ENCODE measurements around the gene DEGS1. TPM values are rescaled to one million over a fixed set of nuclear protein-coding genes. Genes with fewer than 3 reads are reported as not detected.

The DEGS1 gene
- total RNA-seq, 2 experiments from 2014 or later, result 9.2 to 10.1 TPM

DNA sequence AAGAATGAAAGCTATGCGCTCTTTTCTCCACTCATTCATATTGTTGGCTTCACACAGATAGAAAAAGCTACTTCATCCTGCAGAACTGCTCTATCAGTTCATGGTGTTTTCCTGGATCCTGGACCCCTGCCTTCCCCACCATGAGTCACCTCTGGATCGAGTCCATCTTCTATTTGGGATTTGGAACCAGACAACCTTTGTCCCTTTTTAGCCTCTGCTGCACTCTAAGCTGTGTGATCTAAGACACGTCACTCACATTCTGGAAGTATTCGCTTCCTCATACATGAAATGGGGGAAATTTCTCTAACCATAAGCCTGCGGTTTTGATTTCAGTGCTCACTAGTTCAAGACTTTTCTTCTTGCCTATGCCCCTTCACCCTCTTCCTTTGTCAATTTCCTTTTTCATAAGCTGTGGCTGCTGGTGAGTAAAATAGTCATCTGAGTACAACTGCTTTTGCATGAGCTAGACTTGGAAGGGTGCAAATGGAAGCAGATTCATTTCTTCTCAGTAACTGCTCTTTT lies 14.1 kb upstream of the DEGS1 start:
- peak overlapping the region; percentile 9 for H3K27ac Mint-ChIP-seq
- no peaks in the 10 kb centered on the region for H3K27me3 Mint-ChIP-seq (ENCODE audit: low read depth)
- peaks cover 4% of the 10 kb centered on the region for H3K36me3 Mint-ChIP-seq (ENCODE audit: low read depth)
- H3K4me3 Mint-ChIP-seq, result no peak overlapping the region
- H3K9me3 Mint-ChIP-seq, result peaks cover 10% of the 10 kb centered on the region
- intact Hi-C loops (cut with micrococcal nuclease), result loop anchor here (1.0 to 2.0 kb wide), 9 partner anchors 13 to 337 kb away; partner anchors contain the start of genes FBXO28 and NVL
- H3K4me1 Mint-ChIP-seq (ENCODE audit: low read depth), result peaks cover 32% of the 10 kb centered on the region
- DNase-seq, result peak; percentile 60
- CTCF ChIA-PET, result interaction anchor here (0.6 to 2.6 kb wide), 8 partner anchors 10 to 191 kb away, joined by 3 to 16 read pairs (median 4); partner anchors contain the start of gene DEGS1

DNA sequence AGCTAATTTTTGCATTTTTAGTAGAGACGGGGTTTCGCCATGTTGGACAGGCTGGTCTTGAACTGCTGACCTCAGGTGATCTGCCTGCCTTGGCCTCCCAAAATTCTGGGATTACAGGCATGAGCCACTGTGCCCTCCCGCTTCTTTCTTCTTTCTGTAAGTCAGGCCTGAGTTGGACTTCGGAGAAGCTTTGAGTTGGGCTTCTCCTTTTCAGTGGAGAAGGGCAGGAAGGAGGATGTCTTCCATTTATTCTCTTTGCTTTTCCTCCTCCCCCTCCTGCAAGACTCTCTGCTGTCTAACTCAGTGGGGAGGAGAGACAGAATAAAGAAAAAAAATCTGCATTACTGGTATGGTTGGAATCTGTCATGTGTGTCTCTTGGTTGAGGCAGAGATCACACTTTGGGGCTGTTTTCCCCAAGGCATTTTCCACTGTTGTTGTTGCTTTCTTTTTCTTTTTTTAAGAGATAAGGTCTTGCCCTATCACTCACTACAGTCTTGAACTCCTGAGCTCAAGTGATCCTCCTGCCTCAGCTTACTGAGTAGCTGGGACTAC lies 13.2 kb upstream of the DEGS1 start:
- intact Hi-C loops (cut with micrococcal nuclease), result loop anchor here (1.0 to 2.0 kb wide), 9 partner anchors 13 to 337 kb away; partner anchors contain the start of genes FBXO28 and NVL
- H3K4me1 Mint-ChIP-seq (ENCODE audit: low read depth), result peaks cover 32% of the 10 kb centered on the region
- DNase-seq, result no peak
- H3K27me3 Mint-ChIP-seq (ENCODE audit: low read depth), result no peaks in the 10 kb centered on the region
- no peak overlapping the region for H3K4me3 Mint-ChIP-seq
- peaks cover 4% of the 10 kb centered on the region for H3K36me3 Mint-ChIP-seq (ENCODE audit: low read depth)
- H3K27ac Mint-ChIP-seq, result no peak overlapping the region
- peaks cover 10% of the 10 kb centered on the region for H3K9me3 Mint-ChIP-seq
- CTCF ChIA-PET, result interaction anchor here (0.6 to 2.6 kb wide), 7 partner anchors 10 to 105 kb away, joined by 3 to 16 read pairs (median 4); partner anchors contain the start of gene DEGS1

DNA sequence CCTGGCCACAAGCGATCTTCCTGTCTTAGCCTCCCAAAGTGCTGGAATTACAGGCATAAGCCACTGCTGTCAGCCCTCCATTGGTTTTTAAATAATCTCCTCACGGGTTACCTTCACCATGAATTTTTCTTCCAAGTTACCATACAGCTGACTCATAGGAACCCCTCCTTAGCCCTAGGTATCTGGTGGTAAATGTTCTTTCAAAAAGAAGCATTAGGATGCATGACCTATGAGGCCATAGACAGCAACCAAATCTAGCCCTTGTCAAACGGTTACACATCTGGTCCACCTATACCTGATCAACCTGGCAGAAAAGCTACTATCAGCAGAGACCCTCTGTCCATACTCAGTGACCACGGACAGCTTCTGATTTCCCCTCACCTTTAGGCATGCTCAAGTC lies 12.7 kb upstream of the DEGS1 start:
- Mint-ChIP-seq H3K36me3 (ENCODE audit: low read depth) (peaks cover 4% of the 10 kb centered on the region), H3K27ac (no peak overlapping the region), H3K4me3 (no peak overlapping the region), H3K9me3 (peaks cover 10% of the 10 kb centered on the region), H3K4me1 (ENCODE audit: low read depth) (peaks cover 34% of the 10 kb centered on the region), H3K27me3 (ENCODE audit: low read depth) (no peaks in the 10 kb centered on the region)
- CTCF ChIA-PET, result interaction anchor here (2.6 kb wide), 1 partner anchor 12 kb away, joined by 16 read pairs; the partner anchor contains the start of gene DEGS1
- intact Hi-C loops (cut with micrococcal nuclease), result no loop called here
- DNase-seq, result no peak

DNA sequence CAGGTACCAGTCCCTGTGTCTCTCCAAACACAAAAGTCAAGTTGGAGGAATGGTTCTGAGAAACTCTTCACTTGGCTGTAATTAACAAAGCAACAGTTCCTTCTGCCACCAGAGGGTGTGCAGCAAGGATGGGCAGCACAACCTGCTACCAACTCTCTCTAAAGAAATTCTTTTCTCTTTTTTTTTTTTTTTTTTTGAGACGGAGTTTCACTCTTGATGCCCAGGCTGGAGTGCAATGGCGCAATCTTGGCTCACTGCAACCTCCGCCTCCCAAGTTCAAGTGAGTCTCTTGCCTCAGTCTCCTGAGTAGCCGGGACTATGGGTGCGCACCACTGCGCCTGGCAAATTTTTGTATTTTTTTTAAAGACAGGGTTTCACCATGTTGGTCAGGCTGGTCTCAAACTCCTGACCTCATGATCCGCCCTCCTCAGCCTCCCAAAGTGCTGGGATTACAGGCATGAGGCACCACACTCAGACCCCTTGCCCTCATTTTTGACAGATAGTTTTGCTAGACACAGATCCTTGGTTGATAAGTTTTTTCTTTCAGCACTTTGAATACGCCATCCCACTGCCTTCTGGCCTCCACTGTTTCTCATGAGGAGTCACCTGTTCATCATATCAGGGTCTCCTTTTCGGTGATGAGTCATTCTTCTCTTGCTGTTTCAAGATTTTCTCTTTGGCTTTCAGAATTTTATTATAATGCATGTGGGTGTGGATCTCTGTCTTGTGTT lies 12.1 kb upstream of the DEGS1 start:
- Mint-ChIP-seq H3K36me3 (ENCODE audit: low read depth) (peaks cover 4% of the 10 kb centered on the region), H3K27ac (no peak overlapping the region), H3K4me1 (ENCODE audit: low read depth) (peaks cover 36% of the 10 kb centered on the region), H3K9me3 (peaks cover 10% of the 10 kb centered on the region), H3K27me3 (ENCODE audit: low read depth) (no peaks in the 10 kb centered on the region), H3K4me3 (no peak overlapping the region)
- CTCF ChIA-PET, result interaction anchor here (2.6 kb wide), 1 partner anchor 11 kb away, joined by 16 read pairs; the partner anchor contains the start of gene DEGS1
- intact Hi-C loops (cut with micrococcal nuclease), result no loop called here
- no peak for DNase-seq

DNA sequence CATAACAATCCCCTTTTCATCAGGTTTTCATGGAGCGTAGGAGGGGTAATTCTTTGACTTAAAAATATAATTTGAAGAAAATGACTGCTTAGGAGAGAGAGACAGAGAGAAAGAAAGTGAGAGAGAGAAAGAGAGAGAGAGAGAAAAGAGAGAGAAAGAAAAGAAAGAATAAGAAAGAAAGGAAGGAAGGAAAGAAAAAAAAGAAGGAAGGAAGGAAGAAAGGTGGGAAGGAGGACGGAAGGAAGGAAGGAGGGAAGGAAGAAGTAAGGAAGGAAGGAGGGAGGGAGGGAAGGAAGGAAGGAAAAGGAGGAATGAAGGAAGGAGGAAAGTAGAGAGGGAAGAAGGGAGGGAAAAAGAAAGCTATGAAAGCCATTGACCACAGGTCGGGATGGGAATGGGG lies 10.8 kb upstream of the DEGS1 start:
- CTCF ChIA-PET, result interaction anchor here (0.7 kb wide), 1 partner anchor 163 kb away, joined by 3 read pairs; no protein-coding TSS in a partner anchor
- Mint-ChIP-seq H3K4me1 (ENCODE audit: low read depth) (peaks cover 36% of the 10 kb centered on the region), H3K27ac (no peak overlapping the region), H3K27me3 (ENCODE audit: low read depth) (no peaks in the 10 kb centered on the region), H3K36me3 (ENCODE audit: low read depth) (peaks cover 4% of the 10 kb centered on the region), H3K9me3 (peaks cover 10% of the 10 kb centered on the region), H3K4me3 (no peak overlapping the region)
- intact Hi-C loops (cut with micrococcal nuclease), result no loop called here
- no peak for DNase-seq

DNA sequence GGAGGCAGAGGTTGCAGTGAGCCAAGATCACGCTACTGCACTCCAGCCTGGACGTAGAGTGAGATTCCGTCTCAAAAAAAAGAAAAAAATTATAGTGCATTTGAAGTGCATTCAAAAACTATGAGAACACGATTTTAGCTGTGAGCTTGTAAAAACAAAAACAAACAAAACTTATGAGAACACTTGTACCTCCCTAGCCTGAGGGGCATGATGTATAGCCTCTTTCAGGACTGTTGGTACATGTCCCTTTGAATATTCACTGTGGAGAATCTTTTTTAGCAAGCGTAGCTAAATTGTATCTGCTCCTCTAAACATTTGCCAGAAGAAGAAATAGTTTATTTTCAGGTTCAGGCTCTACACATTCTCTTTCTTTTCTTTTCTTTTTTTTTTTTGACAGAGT lies 9.5 kb upstream of the DEGS1 start:
- H3K27me3 Mint-ChIP-seq (ENCODE audit: low read depth), result no peaks in the 10 kb centered on the region
- intact Hi-C loops (cut with micrococcal nuclease), result no loop called here
- H3K4me1 Mint-ChIP-seq (ENCODE audit: low read depth), result peaks cover 36% of the 10 kb centered on the region
- H3K27ac Mint-ChIP-seq, result no peak overlapping the region
- peaks cover 10% of the 10 kb centered on the region for H3K9me3 Mint-ChIP-seq
- CTCF ChIA-PET, result no interaction called here
- peaks cover 4% of the 10 kb centered on the region for H3K36me3 Mint-ChIP-seq (ENCODE audit: low read depth)
- DNase-seq, result no peak
- no peak overlapping the region for H3K4me3 Mint-ChIP-seq

DNA sequence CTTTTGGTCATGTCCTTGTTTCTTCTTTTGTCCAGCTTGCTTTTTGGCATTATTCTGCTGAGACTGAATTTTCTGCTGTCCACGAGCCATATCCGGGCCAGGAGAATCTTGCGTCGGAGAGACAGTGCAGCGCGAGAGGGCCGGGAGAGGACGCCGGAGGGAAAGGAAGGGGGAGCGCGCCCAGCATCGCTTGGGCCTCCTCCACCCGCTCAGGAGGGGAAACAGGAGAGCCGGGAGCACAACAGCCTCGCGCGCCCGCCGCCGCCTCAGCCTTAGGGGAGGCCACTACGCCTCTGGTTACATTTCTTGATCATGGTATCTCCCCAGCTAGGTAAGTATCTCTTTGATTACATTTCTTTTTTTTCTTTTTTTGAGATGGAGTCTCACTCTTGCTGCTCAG lies 7.4 kb upstream of the DEGS1 start:
- Mint-ChIP-seq H3K4me1 (ENCODE audit: low read depth) (peaks cover 15% of the 10 kb centered on the region), H3K4me3 (peak overlapping the region; percentile 31), H3K9me3 (peaks cover 6% of the 10 kb centered on the region), H3K36me3 (ENCODE audit: low read depth) (peaks cover 2% of the 10 kb centered on the region), H3K27me3 (ENCODE audit: low read depth) (no peaks in the 10 kb centered on the region), H3K27ac (no peak overlapping the region)
- CTCF ChIA-PET, result no interaction called here
- intact Hi-C loops (cut with micrococcal nuclease), result no loop called here
- peak; percentile 63 for DNase-seq

DNA sequence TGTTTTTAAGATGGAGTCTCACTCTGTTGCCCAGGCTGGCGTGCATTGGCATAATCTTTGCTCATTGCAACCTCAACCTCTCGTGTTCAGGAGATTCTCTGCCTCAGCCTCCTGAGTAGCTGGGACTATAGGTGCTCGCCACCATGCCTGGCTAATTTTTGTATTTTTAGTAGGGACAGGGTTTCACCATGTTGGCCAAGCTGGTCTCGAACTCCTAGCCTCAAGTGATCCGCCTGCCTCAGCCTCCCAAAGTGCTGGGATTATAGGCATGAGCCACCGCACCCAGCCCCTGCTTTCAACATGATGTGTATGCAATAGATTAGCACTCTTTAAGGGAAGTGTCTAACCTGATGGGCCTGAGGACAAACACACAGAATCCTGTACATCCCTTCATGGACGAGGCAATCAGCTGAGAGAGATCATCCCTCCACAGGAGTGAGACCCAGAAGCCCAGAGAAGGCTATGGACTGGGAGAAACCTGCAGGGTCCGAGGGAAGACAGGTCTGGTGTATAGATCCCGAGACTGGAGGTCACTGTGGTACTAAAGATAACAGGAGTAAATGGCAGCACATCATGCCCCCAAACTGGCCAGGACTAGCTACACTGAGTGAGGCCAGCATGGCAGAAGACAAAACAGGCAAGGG lies 5.6 kb upstream of the DEGS1 start:
- intact Hi-C loops (cut with micrococcal nuclease), result no loop called here
- H3K27ac Mint-ChIP-seq, result no peak overlapping the region
- no peak for DNase-seq
- no peak overlapping the region for H3K4me3 Mint-ChIP-seq
- no peaks in the 10 kb centered on the region for H3K36me3 Mint-ChIP-seq (ENCODE audit: low read depth)
- H3K4me1 Mint-ChIP-seq (ENCODE audit: low read depth), result peaks cover 13% of the 10 kb centered on the region
- no peaks in the 10 kb centered on the region for H3K9me3 Mint-ChIP-seq
- H3K27me3 Mint-ChIP-seq (ENCODE audit: low read depth), result no peaks in the 10 kb centered on the region
- CTCF ChIA-PET, result interaction anchor here (0.7 kb wide), 1 partner anchor 238 kb away, joined by 4 read pairs; no protein-coding TSS in a partner anchor

DNA sequence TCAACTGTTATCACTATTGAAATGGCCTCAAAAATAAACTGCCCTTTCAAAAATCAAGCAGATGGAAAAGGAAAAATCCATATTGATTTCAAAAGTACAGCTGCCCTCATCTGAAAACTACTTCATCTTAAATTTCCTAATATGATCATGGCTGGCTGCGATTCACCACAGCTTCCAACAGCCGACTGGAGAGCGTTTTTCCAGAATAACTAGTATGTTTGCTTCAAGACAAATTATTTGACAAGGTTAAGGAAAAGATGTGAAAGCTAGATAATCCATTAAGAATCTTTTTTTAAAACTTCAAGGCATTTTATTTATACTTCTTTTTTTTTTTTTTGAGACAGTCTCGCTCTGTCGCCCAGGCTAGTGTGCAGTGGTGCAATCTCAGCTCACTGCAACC lies 4.1 kb upstream of the DEGS1 start:
- H3K4me3 Mint-ChIP-seq, result no peak overlapping the region
- peaks cover 14% of the 10 kb centered on the region for H3K4me1 Mint-ChIP-seq (ENCODE audit: low read depth)
- CTCF ChIA-PET, result interaction anchor here (0.6 to 1.5 kb wide), 2 partner anchors 10 to 36 kb away, joined by 3 to 6 read pairs; no protein-coding TSS in a partner anchor
- DNase-seq, result no peak
- intact Hi-C loops (cut with micrococcal nuclease), result no loop called here
- H3K36me3 Mint-ChIP-seq (ENCODE audit: low read depth), result no peaks in the 10 kb centered on the region
- no peaks in the 10 kb centered on the region for H3K9me3 Mint-ChIP-seq
- no peak overlapping the region for H3K27ac Mint-ChIP-seq
- H3K27me3 Mint-ChIP-seq (ENCODE audit: low read depth), result no peaks in the 10 kb centered on the region

DNA sequence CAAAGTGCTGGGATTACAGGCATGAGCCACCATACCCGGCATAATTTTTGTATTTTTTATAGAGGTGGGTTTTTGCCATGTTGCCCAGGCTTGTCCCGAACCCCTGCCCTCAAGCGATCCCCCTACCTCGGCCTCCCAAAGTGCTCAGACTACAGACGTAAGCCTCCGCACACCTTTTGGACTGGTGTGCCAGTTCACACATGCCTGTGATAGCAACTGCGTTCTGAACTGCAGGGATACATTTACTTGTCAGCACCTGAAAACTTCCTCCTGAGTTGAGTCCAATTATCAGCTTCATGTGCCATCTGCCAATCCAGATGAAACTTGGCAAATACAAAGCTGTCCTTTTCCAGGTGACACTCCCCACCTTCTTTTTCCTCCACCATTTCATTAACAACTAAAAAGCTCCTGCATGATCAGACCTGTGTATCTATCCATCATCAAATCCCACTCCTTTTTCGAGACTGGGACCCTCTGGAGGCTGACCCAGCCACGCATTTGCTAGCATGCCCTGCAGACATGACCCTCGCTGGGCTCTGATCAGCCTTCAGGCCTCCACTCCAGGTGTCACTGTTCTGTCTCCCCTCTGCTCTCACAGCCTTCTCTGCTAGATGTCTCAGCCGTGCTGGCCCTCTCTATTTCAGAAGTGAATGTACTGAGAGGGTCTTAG lies 2.1 kb upstream of the DEGS1 start:
- H3K27me3 Mint-ChIP-seq (ENCODE audit: low read depth), result no peaks in the 10 kb centered on the region
- intact Hi-C loops (cut with micrococcal nuclease), result loop anchor here (5.0 to 10.0 kb wide), 4 partner anchors 444 to 1466 kb away; partner anchors contain the start of genes AIDA, BROX, CAPN2 and LBR

DNA sequence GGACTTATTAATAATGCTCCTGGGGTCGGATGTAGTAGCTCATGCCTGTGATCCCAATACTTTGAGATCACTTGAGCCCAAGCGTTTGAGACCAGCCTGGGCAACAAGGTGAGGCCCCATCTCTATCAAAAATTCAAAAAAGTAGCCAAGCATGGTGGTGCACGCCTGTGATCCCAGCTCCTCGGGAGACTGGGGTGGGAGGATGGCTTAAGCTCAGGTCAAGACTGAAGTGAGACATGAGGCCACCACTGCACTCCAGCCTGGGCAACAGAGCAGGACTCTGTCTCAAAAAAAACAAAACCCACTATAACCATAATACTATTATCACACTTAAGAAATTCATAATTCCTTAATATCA lies 1.6 kb upstream of the DEGS1 start:
- CTCF ChIA-PET, result interaction anchor here (0.7 to 3.7 kb wide), 2 partner anchors 12 to 368 kb away, joined by 3 to 16 read pairs; no protein-coding TSS in a partner anchor
- intact Hi-C loops (cut with micrococcal nuclease), result loop anchor here (5.0 to 10.0 kb wide), 4 partner anchors 443 to 1467 kb away; partner anchors contain the start of genes AIDA, BROX, CAPN2 and LBR
- peaks cover 32% of the 10 kb centered on the region for H3K4me1 Mint-ChIP-seq (ENCODE audit: low read depth)
- H3K27ac Mint-ChIP-seq, result no peak overlapping the region
- DNase-seq, result no peak
- peak overlapping the region; percentile 82 for H3K4me3 Mint-ChIP-seq
- no peaks in the 10 kb centered on the region for H3K9me3 Mint-ChIP-seq
- H3K27me3 Mint-ChIP-seq (ENCODE audit: low read depth), result no peaks in the 10 kb centered on the region
- peaks cover 2% of the 10 kb centered on the region for H3K36me3 Mint-ChIP-seq (ENCODE audit: low read depth)

More for the DNA sequence above, 2.1 kb upstream of the DEGS1 start:
- no peak for DNase-seq
- Mint-ChIP-seq H3K27ac (no peak overlapping the region), H3K4me3 (no peak overlapping the region), H3K4me1 (ENCODE audit: low read depth) (peaks cover 29% of the 10 kb centered on the region), H3K9me3 (no peaks in the 10 kb centered on the region), H3K36me3 (ENCODE audit: low read depth) (peaks cover 2% of the 10 kb centered on the region)
- CTCF ChIA-PET, result interaction anchor here (0.7 to 3.7 kb wide), 3 partner anchors 11 to 367 kb away, joined by 3 to 16 read pairs (median 7); no protein-coding TSS in a partner anchor
